ENCODE data around the gene SLC30A4. TPM values are rescaled to one million over a fixed set of nuclear protein-coding genes. Genes with fewer than 3 reads are reported as not detected.
A peak's percentile ranks its signal among the peaks of the same experiment; 100 is the strongest.
"Not testable (repeated sequence)": the region's sequence is repeated elsewhere in the genome, so short reads cannot be mapped to it uniquely, and the experiment has no call there.

SLC30A4 gene
- total RNA-seq, 2 experiments from 2014 or later = 1.5 to 2.0 TPM

DNA sequence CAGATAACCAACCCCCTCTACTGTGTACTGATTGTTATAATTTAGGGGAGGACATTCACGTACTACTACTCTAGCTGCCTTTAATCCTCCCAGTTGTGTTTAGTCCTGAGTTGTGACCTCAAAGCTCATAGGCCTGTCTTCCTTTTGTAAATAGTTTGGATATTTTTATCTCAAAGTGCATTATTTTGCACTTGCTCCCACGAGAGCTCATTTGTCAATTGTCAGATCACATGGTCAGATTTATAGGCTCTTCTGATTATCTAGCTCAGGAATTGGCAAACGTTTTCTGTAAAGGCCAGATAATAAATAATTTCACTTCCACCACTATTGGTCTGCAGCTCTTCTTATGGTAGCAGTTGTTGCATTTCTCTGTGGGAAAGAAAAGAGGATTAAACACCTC is 14.4 kb upstream of the SLC30A4 start:
- Mint-ChIP-seq H3K4me1 (ENCODE audit: low read depth) (no peaks in the 10 kb centered on the region), H3K9me3 (no peaks in the 10 kb centered on the region), H3K4me3 (no peak overlapping the region), H3K27me3 (peaks cover 2% of the 10 kb centered on the region), H3K36me3 (no peaks in the 10 kb centered on the region), H3K27ac (no peak overlapping the region)
- ChIA-PET POLR2A (interaction anchor here (0.6 kb wide), 1 partner anchor 10 kb away, joined by 5 read pairs; no protein-coding TSS in a partner anchor), CTCF (interaction anchor here (0.7 kb wide), 1 partner anchor 47 kb away, joined by 3 read pairs; no protein-coding TSS in a partner anchor)
- no peak for DNase-seq
- intact Hi-C loops (cut with micrococcal nuclease) = no loop called here

- no peak overlapping the region for H3K4me3 Mint-ChIP-seq
- no peaks in the 10 kb centered on the region for H3K4me1 Mint-ChIP-seq (ENCODE audit: low read depth)
- intact Hi-C loops (cut with micrococcal nuclease) = no loop called here
- H3K36me3 Mint-ChIP-seq = no peaks in the 10 kb centered on the region
- no peak overlapping the region for H3K27ac Mint-ChIP-seq
- no peaks in the 10 kb centered on the region for H3K9me3 Mint-ChIP-seq
- CTCF ChIA-PET = no interaction called here
- POLR2A ChIA-PET = no interaction called here
- peaks cover 2% of the 10 kb centered on the region for H3K27me3 Mint-ChIP-seq
- DNase-seq = no peak
Measured at GRCh38 chr15:45535486-45536042, 13.0 kb upstream of the SLC30A4 start.

DNA sequence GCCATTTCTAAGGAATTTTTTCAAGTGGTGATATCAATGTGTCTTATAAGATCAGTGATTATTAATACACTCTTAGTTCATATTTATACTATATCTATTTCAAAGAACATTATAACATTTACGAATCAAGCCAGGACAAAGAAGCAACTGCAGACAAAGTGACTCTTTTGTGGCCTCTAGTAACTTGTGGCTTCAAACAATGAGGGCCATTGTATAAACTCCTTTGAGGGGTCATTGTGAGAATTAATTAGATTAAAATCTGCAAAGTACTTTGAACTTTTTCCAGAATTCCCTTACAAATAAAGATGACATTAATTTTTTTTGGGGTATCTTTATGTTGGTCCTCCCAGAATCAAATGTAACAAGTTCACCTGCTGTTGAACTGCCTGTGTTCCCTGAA is 12.3 kb upstream of the SLC30A4 start:
- Mint-ChIP-seq H3K9me3 (no peaks in the 10 kb centered on the region), H3K4me3 (no peak overlapping the region), H3K4me1 (ENCODE audit: low read depth) (no peaks in the 10 kb centered on the region), H3K27me3 (peaks cover 2% of the 10 kb centered on the region), H3K27ac (no peak overlapping the region), H3K36me3 (no peaks in the 10 kb centered on the region)
- ChIA-PET POLR2A (no interaction called here), CTCF (no interaction called here)
- no peak for DNase-seq
- intact Hi-C loops (cut with micrococcal nuclease) = no loop called here

- DNase-seq; H3K36me3 Mint-ChIP-seq; H3K9me3 Mint-ChIP-seq; intact Hi-C loops (cut with micrococcal nuclease); POLR2A ChIA-PET; H3K4me3 Mint-ChIP-seq; H3K27ac Mint-ChIP-seq; H3K27me3 Mint-ChIP-seq; H3K4me1 Mint-ChIP-seq (ENCODE audit: low read depth); CTCF ChIA-PET: not testable (repeated sequence)
Measured at GRCh38 chr15:45532892-45533291, 10.3 kb upstream of the SLC30A4 start.

DNA sequence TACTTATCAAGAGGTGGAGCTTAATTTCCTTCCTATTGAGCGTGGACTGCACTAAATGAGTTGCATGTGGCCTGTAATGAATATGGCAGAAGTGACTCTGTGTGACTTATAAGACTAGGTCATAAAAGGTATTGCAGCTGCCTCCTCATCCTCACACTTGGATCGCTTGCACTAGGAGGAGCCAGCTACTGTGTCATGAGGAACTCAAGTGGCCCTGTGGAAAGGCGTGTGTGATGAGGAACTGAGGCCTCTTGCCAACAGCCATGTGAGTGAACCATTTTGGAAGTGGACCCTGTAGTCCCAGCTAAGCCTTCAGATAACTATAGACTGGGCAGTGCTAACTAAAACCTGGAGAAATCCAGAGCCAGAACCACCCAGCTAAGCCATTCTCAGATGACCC is 7.1 kb upstream of the SLC30A4 start:
- peaks cover 2% of the 10 kb centered on the region for H3K27me3 Mint-ChIP-seq
- no peak overlapping the region for H3K27ac Mint-ChIP-seq
- DNase-seq = no peak
- POLR2A ChIA-PET = no interaction called here
- H3K36me3 Mint-ChIP-seq = no peaks in the 10 kb centered on the region
- intact Hi-C loops (cut with micrococcal nuclease) = no loop called here
- no peak overlapping the region for H3K4me3 Mint-ChIP-seq
- CTCF ChIA-PET = interaction anchor here (0.8 to 1.2 kb wide), 2 partner anchors 77 to 82 kb away, joined by 3 read pairs; no protein-coding TSS in a partner anchor
- H3K4me1 Mint-ChIP-seq (ENCODE audit: low read depth) = no peaks in the 10 kb centered on the region
- no peaks in the 10 kb centered on the region for H3K9me3 Mint-ChIP-seq

DNA sequence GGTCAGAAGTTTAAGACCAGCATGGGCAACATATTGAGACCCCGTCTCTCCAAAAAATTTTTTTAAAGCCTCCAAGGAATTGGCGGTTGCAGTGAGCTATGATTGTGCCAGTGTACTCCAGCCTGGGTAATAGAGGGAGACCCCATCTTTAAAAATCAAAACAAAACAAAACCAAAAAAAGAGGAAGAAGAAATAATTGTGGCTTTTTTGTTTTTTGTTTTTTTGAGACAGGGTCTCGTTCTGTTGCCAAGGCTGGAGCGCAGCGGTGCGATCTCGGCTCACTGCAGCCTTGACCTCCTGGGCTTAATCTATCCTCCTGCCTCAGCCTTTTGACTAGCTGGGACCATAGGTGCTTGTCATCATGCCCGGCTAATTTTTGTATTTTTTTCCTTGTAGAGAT is 4.5 kb upstream of the SLC30A4 start:
- Mint-ChIP-seq H3K4me3 (no peak overlapping the region), H3K27ac (no peak overlapping the region), H3K27me3 (no peaks in the 10 kb centered on the region), H3K9me3 (no peaks in the 10 kb centered on the region), H3K36me3 (no peaks in the 10 kb centered on the region), H3K4me1 (ENCODE audit: low read depth) (peaks cover 3% of the 10 kb centered on the region)
- intact Hi-C loops (cut with micrococcal nuclease) = no loop called here
- ChIA-PET CTCF (no interaction called here), POLR2A (no interaction called here)
- no peak for DNase-seq

GRCh38 chr15:45523166-45523460 is 558 bp upstream of the SLC30A4 start:
- POLR2A ChIA-PET = no interaction called here
- no peak for DNase-seq
- Mint-ChIP-seq H3K4me1 (ENCODE audit: low read depth) (peaks cover 21% of the 10 kb centered on the region), H3K27ac (no peak overlapping the region), H3K36me3 (peaks cover 2% of the 10 kb centered on the region), H3K4me3 (peak overlapping the region; percentile 78), H3K9me3 (no peaks in the 10 kb centered on the region), H3K27me3 (no peaks in the 10 kb centered on the region)
- intact Hi-C loops (cut with micrococcal nuclease) = loop anchor here (2.0 to 5.0 kb wide), 5 partner anchors 64 to 120 kb away; partner anchors contain the start of genes BLOC1S6 and SQOR
- CTCF ChIA-PET = no interaction called here

- Mint-ChIP-seq H3K27ac (peak overlapping the region; percentile 14), H3K27me3 (no peaks in the 10 kb centered on the region), H3K36me3 (peaks cover 2% of the 10 kb centered on the region), H3K9me3 (no peaks in the 10 kb centered on the region), H3K4me3 (peak overlapping the region; percentile 82), H3K4me1 (ENCODE audit: low read depth) (peaks cover 21% of the 10 kb centered on the region)
- CTCF ChIA-PET = interaction anchor here (1.0 to 1.9 kb wide), 2 partner anchors 64 to 65 kb away, joined by 4 to 6 read pairs; partner anchors contain the start of gene BLOC1S6
- POLR2A ChIA-PET = no interaction called here
- intact Hi-C loops (cut with micrococcal nuclease) = loop anchor here (2.0 to 5.0 kb wide), 5 partner anchors 63 to 119 kb away; partner anchors contain the start of genes BLOC1S6 and SQOR
- DNase-seq = no peak
Measured at GRCh38 chr15:45521596-45522327, 793 bp downstream of the SLC30A4 start.

DNA sequence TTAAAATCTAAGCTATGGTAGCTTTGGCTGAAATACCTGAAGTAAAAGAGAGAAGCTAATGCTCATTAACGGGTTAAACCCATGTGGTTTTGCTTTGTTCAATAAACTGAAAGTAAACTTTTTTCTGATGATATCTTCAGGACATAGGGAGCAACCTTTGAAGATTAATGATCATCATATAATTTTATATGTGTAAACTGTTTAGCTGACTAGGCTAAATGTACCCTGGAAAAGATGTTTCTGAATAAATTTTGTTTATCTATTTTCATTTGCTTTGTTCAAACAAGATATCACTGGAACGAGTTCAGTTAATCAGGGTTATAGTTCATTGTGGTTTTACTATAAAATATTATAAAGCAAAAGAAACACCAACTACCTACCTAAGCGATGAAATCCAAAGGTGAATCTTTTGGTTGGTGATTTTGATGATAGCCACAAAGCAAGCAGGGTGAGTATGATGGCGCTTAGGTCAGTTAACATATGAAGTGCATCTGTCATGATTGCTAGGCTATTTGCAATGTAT is 11.7 kb downstream of the SLC30A4 start:
- DNase-seq = no peak
- intact Hi-C loops (cut with micrococcal nuclease) = no loop called here
- H3K27ac Mint-ChIP-seq = no peak overlapping the region
- ChIA-PET POLR2A (no interaction called here), CTCF (no interaction called here)
- H3K36me3 Mint-ChIP-seq = no peaks in the 10 kb centered on the region
- H3K27me3 Mint-ChIP-seq = no peaks in the 10 kb centered on the region
- H3K4me3 Mint-ChIP-seq = no peak overlapping the region
- H3K4me1 Mint-ChIP-seq (ENCODE audit: low read depth) = no peaks in the 10 kb centered on the region
- H3K9me3 Mint-ChIP-seq = no peaks in the 10 kb centered on the region

DNA sequence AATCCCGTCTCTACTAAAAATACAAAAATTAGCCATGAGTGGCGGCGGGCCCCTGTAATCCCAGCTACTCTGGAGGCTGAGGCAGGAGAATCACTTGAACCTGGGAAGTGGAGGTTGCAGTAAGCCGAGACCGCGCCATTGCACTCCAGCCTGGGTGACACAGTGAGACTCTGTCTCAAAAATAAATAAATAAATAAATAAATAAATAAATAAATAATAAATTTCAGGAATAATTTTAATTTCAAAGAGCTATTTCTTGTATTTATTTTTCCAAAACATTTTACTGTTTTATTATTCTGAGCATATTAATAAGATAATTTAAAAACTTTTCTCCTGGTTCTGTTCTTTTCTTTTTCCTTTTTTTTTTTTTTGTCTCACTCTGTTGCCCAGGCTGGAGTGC is 15.4 kb downstream of the SLC30A4 start:
- H3K9me3 Mint-ChIP-seq; H3K4me1 Mint-ChIP-seq (ENCODE audit: low read depth); intact Hi-C loops (cut with micrococcal nuclease); H3K27ac Mint-ChIP-seq; H3K27me3 Mint-ChIP-seq; H3K4me3 Mint-ChIP-seq; DNase-seq; H3K36me3 Mint-ChIP-seq: not testable (repeated sequence)
- ChIA-PET CTCF (interaction anchor here (1.3 to 2.1 kb wide), 2 partner anchors 104 to 107 kb away, joined by 3 to 5 read pairs; no protein-coding TSS in a partner anchor), POLR2A (interaction anchor here (0.7 kb wide), 1 partner anchor 403 kb away, joined by 4 read pairs; no protein-coding TSS in a partner anchor)

- no peaks in the 10 kb centered on the region for H3K27me3 Mint-ChIP-seq
- H3K4me3 Mint-ChIP-seq = no peak overlapping the region
- no peaks in the 10 kb centered on the region for H3K36me3 Mint-ChIP-seq
- H3K27ac Mint-ChIP-seq = no peak overlapping the region
- ChIA-PET POLR2A (no interaction called here), CTCF (no interaction called here)
- intact Hi-C loops (cut with micrococcal nuclease) = no loop called here
- H3K9me3 Mint-ChIP-seq = no peaks in the 10 kb centered on the region
- DNase-seq = no peak
- no peaks in the 10 kb centered on the region for H3K4me1 Mint-ChIP-seq (ENCODE audit: low read depth)
Measured at GRCh38 chr15:45499426-45499825, 23.1 kb downstream of the SLC30A4 start.

DNA sequence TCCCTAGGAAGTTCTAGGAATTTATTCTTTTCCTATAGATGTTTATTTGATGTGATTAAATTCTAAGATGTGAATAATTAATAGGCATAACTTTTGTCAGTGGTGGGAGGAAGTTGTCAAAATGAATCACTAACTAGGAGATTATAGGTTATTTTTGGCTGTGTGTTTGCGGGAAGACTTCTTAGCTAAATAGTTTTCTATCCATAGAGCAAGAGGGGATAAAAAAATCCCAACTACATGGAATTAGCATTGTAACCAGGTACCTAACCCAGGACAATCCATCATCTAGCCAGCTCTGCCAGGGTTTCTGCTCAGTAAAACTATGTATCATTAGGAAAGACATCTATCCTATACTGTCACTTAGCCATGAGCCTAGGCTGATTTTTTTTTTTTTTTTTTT is 23.9 kb downstream of the SLC30A4 start:
- Mint-ChIP-seq H3K27ac (no peak overlapping the region), H3K9me3 (no peaks in the 10 kb centered on the region), H3K4me3 (no peak overlapping the region), H3K4me1 (ENCODE audit: low read depth) (no peaks in the 10 kb centered on the region), H3K36me3 (no peaks in the 10 kb centered on the region), H3K27me3 (no peaks in the 10 kb centered on the region)
- ChIA-PET POLR2A (no interaction called here), CTCF (no interaction called here)
- no peak for DNase-seq
- intact Hi-C loops (cut with micrococcal nuclease) = no loop called here

- Mint-ChIP-seq H3K4me3 (no peak overlapping the region), H3K9me3 (no peaks in the 10 kb centered on the region), H3K27me3 (no peaks in the 10 kb centered on the region), H3K36me3 (no peaks in the 10 kb centered on the region), H3K4me1 (ENCODE audit: low read depth) (no peaks in the 10 kb centered on the region), H3K27ac (no peak overlapping the region)
- ChIA-PET POLR2A (no interaction called here), CTCF (interaction anchor here (0.7 kb wide), 1 partner anchor 21 kb away, joined by 5 read pairs; no protein-coding TSS in a partner anchor)
- intact Hi-C loops (cut with micrococcal nuclease) = no loop called here
- no peak for DNase-seq
Measured at GRCh38 chr15:45497261-45497660, 25.3 kb downstream of the SLC30A4 start.

Data from activated CD4-positive, alpha-beta memory T cell treated with anti-CD3 and anti-CD28 coated beads for 36 hours (primary cell).